Measurements from ENCODE around the gene PIP4P1. TPM values are rescaled to one million over a fixed set of nuclear protein-coding genes. Genes with fewer than 3 reads are reported as not detected.

PIP4P1 gene
- polyA plus RNA-seq, 2 donors = 21.5 to 24.4 TPM

- no peak overlapping the region for H3K4me3 ChIP-seq (ENCODE audit: low read depth in 1 of 2, low read length in 2 of 2)
- peaks cover 0 to 2% of the 10 kb centered on the region in 2 donors for H3K9me3 ChIP-seq (ENCODE audit: control insufficient read depth in 2 of 2, insufficient read depth in 1 of 2, low read depth in 1 of 2, low read length in 1 of 2)
- WGBS, 2 donors = 80 to 88% methylated on average over 5 of the region's 5 CpGs
- peaks cover 0 to 2% of the 10 kb centered on the region in 2 donors for H3K4me1 ChIP-seq (ENCODE audit: control insufficient read depth in 2 of 2, insufficient read depth in 2 of 2, low read length in 1 of 2)
- H3K27ac ChIP-seq (ENCODE audit: low read depth in 2 of 2, low read length in 1 of 2) = no peak overlapping the region
- no peaks in the 10 kb centered on the region for H3K36me3 ChIP-seq (ENCODE audit: control insufficient read depth in 2 of 2, insufficient read depth in 2 of 2, low read length in 1 of 2)
- H3K27me3 ChIP-seq (ENCODE audit: control insufficient read depth in 1 of 2, insufficient read depth in 2 of 2, low read length in 2 of 2) = no peaks in the 10 kb centered on the region
Observed at GRCh38 chr14:20440465-20440864, 20.8 kb downstream of the PIP4P1 start.

- Histone ChIP-seq H3K4me1 (ENCODE audit: control insufficient read depth in 2 of 2, insufficient read depth in 2 of 2, low read length in 1 of 2) (peaks cover 0 to 2% of the 10 kb centered on the region in 2 donors), H3K27ac (ENCODE audit: low read depth in 2 of 2, low read length in 1 of 2) (no peak overlapping the region), H3K36me3 (ENCODE audit: control insufficient read depth in 2 of 2, insufficient read depth in 2 of 2, low read length in 1 of 2) (no peaks in the 10 kb centered on the region), H3K4me3 (ENCODE audit: low read depth in 1 of 2, low read length in 2 of 2) (no peak overlapping the region), H3K9me3 (ENCODE audit: control insufficient read depth in 2 of 2, insufficient read depth in 1 of 2, low read depth in 1 of 2, low read length in 1 of 2) (peaks cover 0 to 2% of the 10 kb centered on the region in 2 donors), H3K27me3 (ENCODE audit: control insufficient read depth in 1 of 2, insufficient read depth in 2 of 2, low read length in 2 of 2) (no peaks in the 10 kb centered on the region)
- WGBS, 2 donors = 87 to 91% methylated on average over 7 of the region's 7 CpGs
Observed at GRCh38 chr14:20438664-20439063, 22.6 kb downstream of the PIP4P1 start.

GRCh38 chr14:20436363-20436755, 24.9 kb downstream of the PIP4P1 start:
- Histone ChIP-seq H3K27me3 (ENCODE audit: control insufficient read depth in 1 of 2, insufficient read depth in 2 of 2, low read length in 2 of 2) (no peaks in the 10 kb centered on the region), H3K4me3 (ENCODE audit: low read depth in 1 of 2, low read length in 2 of 2) (no peak overlapping the region), H3K27ac (ENCODE audit: low read depth in 2 of 2, low read length in 1 of 2) (no peak overlapping the region), H3K36me3 (ENCODE audit: control insufficient read depth in 2 of 2, insufficient read depth in 2 of 2, low read length in 1 of 2) (no peaks in the 10 kb centered on the region), H3K9me3 (ENCODE audit: control insufficient read depth in 2 of 2, insufficient read depth in 1 of 2, low read depth in 1 of 2, low read length in 1 of 2) (peaks cover 0 to 2% of the 10 kb centered on the region in 2 donors), H3K4me1 (ENCODE audit: control insufficient read depth in 2 of 2, insufficient read depth in 2 of 2, low read length in 1 of 2) (peaks cover 0 to 2% of the 10 kb centered on the region in 2 donors)
- WGBS, 2 donors = 86 to 95% methylated on average over 4 of the region's 4 CpGs

GRCh38 chr14:20435582-20436362, 25.5 kb downstream of the PIP4P1 start, which contains the start of gene KLHL33:
KLHL33 (minus strand) TSS chr14:20436166; CDS start chr14:20435811, 355 bp downstream.
- H3K27me3 ChIP-seq (ENCODE audit: control insufficient read depth in 1 of 2, insufficient read depth in 2 of 2, low read length in 2 of 2) = no peaks in the 10 kb centered on the region
- no peak within 1 kb of the TSS for H3K27ac ChIP-seq (ENCODE audit: low read depth in 2 of 2, low read length in 1 of 2)
- peaks cover 0 to 2% of the 10 kb centered on the region in 2 donors for H3K4me1 ChIP-seq (ENCODE audit: control insufficient read depth in 2 of 2, insufficient read depth in 2 of 2, low read length in 1 of 2)
- WGBS, 2 donors = 80 to 84% methylated on average over 17 of the region's 17 CpGs
- no peaks in the 10 kb centered on the region for H3K36me3 ChIP-seq (ENCODE audit: control insufficient read depth in 2 of 2, insufficient read depth in 2 of 2, low read length in 1 of 2)
- peaks cover 0 to 2% of the 10 kb centered on the region in 2 donors for H3K9me3 ChIP-seq (ENCODE audit: control insufficient read depth in 2 of 2, insufficient read depth in 1 of 2, low read depth in 1 of 2, low read length in 1 of 2)
- peak within 1 kb of the TSS in 1 of 2 donors; percentile 19 for H3K4me3 ChIP-seq (ENCODE audit: low read depth in 1 of 2, low read length in 2 of 2)

- no peaks in the 10 kb centered on the region for H3K27me3 ChIP-seq (ENCODE audit: control insufficient read depth in 1 of 2, insufficient read depth in 2 of 2, low read length in 2 of 2)
- H3K27ac ChIP-seq (ENCODE audit: low read depth in 2 of 2, low read length in 1 of 2) = no peak overlapping the region
- WGBS, 2 donors = 27 to 30% methylated on average over 44 of the region's 44 CpGs
- H3K4me3 ChIP-seq (ENCODE audit: low read depth in 1 of 2, low read length in 2 of 2) = peak overlapping the region in 1 of 2 donors; percentile 19
- H3K4me1 ChIP-seq (ENCODE audit: control insufficient read depth in 2 of 2, insufficient read depth in 2 of 2, low read length in 1 of 2) = peaks cover 0 to 2% of the 10 kb centered on the region in 2 donors
- no peaks in the 10 kb centered on the region for H3K9me3 ChIP-seq (ENCODE audit: control insufficient read depth in 2 of 2, insufficient read depth in 1 of 2, low read depth in 1 of 2, low read length in 1 of 2)
- peaks cover 0 to 3% of the 10 kb centered on the region in 2 donors for H3K36me3 ChIP-seq (ENCODE audit: control insufficient read depth in 2 of 2, insufficient read depth in 2 of 2, low read length in 1 of 2)
Observed at GRCh38 chr14:20434701-20435581, 26.3 kb downstream of the PIP4P1 start.

- H3K27me3 ChIP-seq (ENCODE audit: control insufficient read depth in 1 of 2, insufficient read depth in 2 of 2, low read length in 2 of 2) = no peaks in the 10 kb centered on the region
- H3K36me3 ChIP-seq (ENCODE audit: control insufficient read depth in 2 of 2, insufficient read depth in 2 of 2, low read length in 1 of 2) = peaks cover 0 to 3% of the 10 kb centered on the region in 2 donors
- H3K4me1 ChIP-seq (ENCODE audit: control insufficient read depth in 2 of 2, insufficient read depth in 2 of 2, low read length in 1 of 2) = no peaks in the 10 kb centered on the region
- H3K4me3 ChIP-seq (ENCODE audit: low read depth in 1 of 2, low read length in 2 of 2) = no peak overlapping the region
- WGBS, 2 donors = 74 to 76% methylated on average over 30 of the region's 30 CpGs
- H3K27ac ChIP-seq (ENCODE audit: low read depth in 2 of 2, low read length in 1 of 2) = no peak overlapping the region
- H3K9me3 ChIP-seq (ENCODE audit: control insufficient read depth in 2 of 2, insufficient read depth in 1 of 2, low read depth in 1 of 2, low read length in 1 of 2) = no peaks in the 10 kb centered on the region
Observed at GRCh38 chr14:20429801-20430669, 31.2 kb downstream of the PIP4P1 start.

- 44 to 59% methylated on average over 5 of the region's 5 CpGs for WGBS, 2 donors
- Histone ChIP-seq H3K9me3 (ENCODE audit: control insufficient read depth in 2 of 2, insufficient read depth in 1 of 2, low read depth in 1 of 2, low read length in 1 of 2) (no peaks in the 10 kb centered on the region), H3K4me1 (ENCODE audit: control insufficient read depth in 2 of 2, insufficient read depth in 2 of 2, low read length in 1 of 2) (no peaks in the 10 kb centered on the region), H3K27me3 (ENCODE audit: control insufficient read depth in 1 of 2, insufficient read depth in 2 of 2, low read length in 2 of 2) (no peaks in the 10 kb centered on the region), H3K36me3 (ENCODE audit: control insufficient read depth in 2 of 2, insufficient read depth in 2 of 2, low read length in 1 of 2) (peaks cover 0 to 3% of the 10 kb centered on the region in 2 donors), H3K4me3 (ENCODE audit: low read depth in 1 of 2, low read length in 2 of 2) (no peak overlapping the region), H3K27ac (ENCODE audit: low read depth in 2 of 2, low read length in 1 of 2) (no peak overlapping the region)
Observed at GRCh38 chr14:20428802-20429201, 32.4 kb downstream of the PIP4P1 start.

- peaks cover 0 to 3% of the 10 kb centered on the region in 2 donors for H3K36me3 ChIP-seq (ENCODE audit: control insufficient read depth in 2 of 2, insufficient read depth in 2 of 2, low read length in 1 of 2)
- H3K27ac ChIP-seq (ENCODE audit: low read depth in 2 of 2, low read length in 1 of 2) = no peak overlapping the region
- H3K27me3 ChIP-seq (ENCODE audit: control insufficient read depth in 1 of 2, insufficient read depth in 2 of 2, low read length in 2 of 2) = no peaks in the 10 kb centered on the region
- no peaks in the 10 kb centered on the region for H3K9me3 ChIP-seq (ENCODE audit: control insufficient read depth in 2 of 2, insufficient read depth in 1 of 2, low read depth in 1 of 2, low read length in 1 of 2)
- no peak overlapping the region for H3K4me3 ChIP-seq (ENCODE audit: low read depth in 1 of 2, low read length in 2 of 2)
- H3K4me1 ChIP-seq (ENCODE audit: control insufficient read depth in 2 of 2, insufficient read depth in 2 of 2, low read length in 1 of 2) = no peaks in the 10 kb centered on the region
- 82 to 84% methylated on average over 5 of the region's 5 CpGs for WGBS, 2 donors
Observed at GRCh38 chr14:20428010-20428365, 33.2 kb downstream of the PIP4P1 start.

All from esophagus (tissue), 2 donors.